H9 (cell line): ENCODE results near the gene LASP1NB.

Experiments
- DNase-seq: peaks from one replicate; pipeline ENCODE4 v3.0.0-alpha.2; 2017
- H2AFZ ChIP-seq: one replicate; pipeline ENCODE4 v1.6.1; 2013; ENCODE audit warnings: mild to moderate bottlenecking, low read length, control low read depth, moderate library complexity
- H2AK5ac ChIP-seq: 2 replicates; pipeline ENCODE4 v1.6.1; 2013; ENCODE audit warnings: low read length, control low read depth, mixed read lengths; ENCODE audit not compliant: insufficient read length
- H2BK120ac ChIP-seq: one replicate; pipeline ENCODE4 v1.6.1; 2013; ENCODE audit warnings: low read depth, mild to moderate bottlenecking, low read length, control low read depth, inconsistent platforms; ENCODE audit not compliant: poor library complexity, severe bottlenecking
- H2BK12ac ChIP-seq: 2 replicates; pipeline ENCODE4 v1.6.1; 2013; ENCODE audit warnings: low read length, control low read depth, mixed read lengths, low read depth; ENCODE audit not compliant: insufficient read length
- H2BK15ac ChIP-seq: 2 replicates; pipeline ENCODE4 v1.6.1; 2013; ENCODE audit warnings: low read depth, low read length, control low read depth
- H2BK20ac ChIP-seq: one replicate; pipeline ENCODE4 v1.6.1; 2013; ENCODE audit warnings: low read depth, mild to moderate bottlenecking, low read length, control low read depth, inconsistent platforms; ENCODE audit not compliant: poor library complexity, severe bottlenecking
- H2BK5ac ChIP-seq: 2 replicates; pipeline ENCODE4 v1.6.1; 2013; ENCODE audit warnings: low read length, control low read depth, mixed read lengths; ENCODE audit not compliant: insufficient read length
- H3K14ac ChIP-seq: 2 replicates; pipeline ENCODE4 v1.6.1; 2013; ENCODE audit warnings: low read length, control low read depth; ENCODE audit not compliant: insufficient read depth
- H3K18ac ChIP-seq: 2 replicates; pipeline ENCODE4 v1.6.1; 2013; ENCODE audit warnings: low read depth, mild to moderate bottlenecking, mixed read lengths, low read length, control low read depth; ENCODE audit not compliant: insufficient read length
- H3K23ac ChIP-seq: 2 replicates; pipeline ENCODE4 v1.6.1; 2013; ENCODE audit warnings: low read length, control low read depth, mixed read lengths, low read depth; ENCODE audit not compliant: insufficient read length
- H3K23me2 ChIP-seq: 2 replicates; pipeline ENCODE4 v1.6.1; 2013; ENCODE audit warnings: low read depth, mild to moderate bottlenecking, mixed read lengths, low read length, control low read depth; ENCODE audit not compliant: insufficient read length, poor library complexity, severe bottlenecking
- H3K27ac ChIP-seq: 2 replicates; pipeline ENCODE4 v1.5.1; 2013; ENCODE audit warnings: low read length, control low read depth, mixed read lengths, low read depth; ENCODE audit not compliant: insufficient read length
- H3K27me3 ChIP-seq: 2 replicates; pipeline ENCODE4 v1.6.1; 2013; ENCODE audit warnings: low read length, control low read depth, inconsistent platforms; ENCODE audit not compliant: insufficient read depth
- H3K4ac ChIP-seq: 2 replicates; pipeline ENCODE4 v1.6.1; 2013; ENCODE audit warnings: low read depth, mild to moderate bottlenecking, control low read depth, inconsistent platforms, low read length, moderate library complexity
- H3K4me1 ChIP-seq: 2 replicates; pipeline ENCODE4 v1.6.1; 2013; ENCODE audit warnings: low read length, control low read depth, inconsistent platforms; ENCODE audit not compliant: insufficient read depth
- H3K4me2 ChIP-seq: 2 replicates; pipeline ENCODE4 v1.6.1; 2013; ENCODE audit warnings: low read length, control low read depth, mixed read lengths; ENCODE audit not compliant: insufficient read length, insufficient read depth
- H3K56ac ChIP-seq: 2 replicates; pipeline ENCODE4 v1.6.1; 2013; ENCODE audit warnings: low read depth, mild to moderate bottlenecking, mixed read lengths, low read length, control low read depth; ENCODE audit not compliant: insufficient read length
- H3K79me1 ChIP-seq: 2 replicates; pipeline ENCODE4 v1.6.1; 2013; ENCODE audit warnings: low read depth, mild to moderate bottlenecking, moderate library complexity, low read length, control low read depth, inconsistent platforms; ENCODE audit not compliant: insufficient read depth, poor library complexity, severe bottlenecking
- H3K79me2 ChIP-seq: 2 replicates; pipeline ENCODE4 v1.6.1; 2013; ENCODE audit warnings: low read length, control low read depth, inconsistent platforms; ENCODE audit not compliant: insufficient read depth
- H3K9ac ChIP-seq: 2 replicates; pipeline ENCODE4 v1.6.1; 2013; ENCODE audit warnings: low read length, control low read depth, mixed read lengths; ENCODE audit not compliant: insufficient read length; ENCODE audit errors: extremely low read depth
- H3K9me3 ChIP-seq: one replicate; pipeline ENCODE4 v1.6.1; 2013; ENCODE audit warnings: low read depth, low read length, inconsistent platforms; ENCODE audit not compliant: control insufficient read depth
- H3T11ph ChIP-seq: one replicate; pipeline ENCODE4 v1.6.1; 2013; ENCODE audit warnings: mild to moderate bottlenecking, low read length, control low read depth, inconsistent platforms
- H4K20me1 ChIP-seq: one replicate; pipeline ENCODE4 v1.6.1; 2013; ENCODE audit not compliant: control insufficient read depth, insufficient read length, insufficient read depth
- H4K5ac ChIP-seq: 2 replicates; pipeline ENCODE4 v1.6.1; 2013; ENCODE audit warnings: low read depth, mild to moderate bottlenecking, mixed read lengths, low read length, control low read depth; ENCODE audit not compliant: insufficient read length
- H4K8ac ChIP-seq: replicated peaks from 2 replicates; pipeline ENCODE4 v1.6.1; 2013; ENCODE audit warnings: low read length, control low read depth, mixed read lengths, low read depth; ENCODE audit not compliant: insufficient read length
- H4K91ac ChIP-seq: 2 replicates; pipeline ENCODE4 v1.6.1; 2013; ENCODE audit warnings: low read depth, mild to moderate bottlenecking, moderate library complexity, mixed read lengths, low read length, control low read depth; ENCODE audit not compliant: insufficient read length
- H3K27ac Mint-ChIP-seq, 3 experiments: 2 replicates in 2 of 3; 3 replicates in 1 of 3; pipeline ENCODE4 v1.8.0; 2020 to 2021; ENCODE audit warnings: mixed read lengths in 3 of 3, mild to moderate bottlenecking in 1 of 3, moderate library complexity in 1 of 3
- H3K27me3 Mint-ChIP-seq: 2 replicates; pipeline ENCODE4 v1.8.0; 2021; ENCODE audit warnings: low read depth, mild to moderate bottlenecking, moderate library complexity, mixed read lengths
- H3K36me3 Mint-ChIP-seq, 3 experiments: 2 replicates in 2 of 3; 3 replicates in 1 of 3; pipeline ENCODE4 v1.8.0; 2020 to 2021; ENCODE audit warnings: low read depth in 3 of 3, mixed read lengths in 3 of 3; ENCODE audit not compliant: insufficient read depth in 1 of 3
- H3K4me1 Mint-ChIP-seq, 2 experiments: 2 replicates each; pipeline ENCODE4 v1.8.0; 2020; ENCODE audit warnings: mixed read lengths in 2 of 2
- H3K4me3 Mint-ChIP-seq, 2 experiments: 2 replicates in 1 of 2; 3 replicates in 1 of 2; pipeline ENCODE4 v1.8.0; 2020 to 2021; ENCODE audit warnings: mild to moderate bottlenecking in 2 of 2, mixed read lengths in 2 of 2, moderate library complexity in 1 of 2
- H3K9me3 Mint-ChIP-seq, 2 experiments: 2 replicates in 1 of 2; 3 replicates in 1 of 2; pipeline ENCODE4 v1.8.0; 2020; ENCODE audit warnings: mild to moderate bottlenecking in 2 of 2, mixed read lengths in 2 of 2, moderate library complexity in 1 of 2
- WGBS: extraction: QIAGEN DNeasy Blood & Tissue Kit; methylation state at CpG from one replicate; pipeline ENCODE4 v1.1.7; 2013; ENCODE audit warnings: missing lambda C conversion rate, low lambda C conversion rate, mixed read lengths; ENCODE audit not compliant: insufficient read length; ENCODE audit errors: extremely low coverage; 5-methylcytosine and 5-hydroxymethylcytosine counted together
- TF ChIP-seq, protein P1 (sequence below): fragments of 200-600 bp; sonication (generic); conservative IDR thresholded peaks from 3 replicates; pipeline ENCODE4 v1.8.0; 2021; ENCODE audit warnings: antibody characterized with exemption, mild to moderate bottlenecking

Gene LASP1NB

DNA sequence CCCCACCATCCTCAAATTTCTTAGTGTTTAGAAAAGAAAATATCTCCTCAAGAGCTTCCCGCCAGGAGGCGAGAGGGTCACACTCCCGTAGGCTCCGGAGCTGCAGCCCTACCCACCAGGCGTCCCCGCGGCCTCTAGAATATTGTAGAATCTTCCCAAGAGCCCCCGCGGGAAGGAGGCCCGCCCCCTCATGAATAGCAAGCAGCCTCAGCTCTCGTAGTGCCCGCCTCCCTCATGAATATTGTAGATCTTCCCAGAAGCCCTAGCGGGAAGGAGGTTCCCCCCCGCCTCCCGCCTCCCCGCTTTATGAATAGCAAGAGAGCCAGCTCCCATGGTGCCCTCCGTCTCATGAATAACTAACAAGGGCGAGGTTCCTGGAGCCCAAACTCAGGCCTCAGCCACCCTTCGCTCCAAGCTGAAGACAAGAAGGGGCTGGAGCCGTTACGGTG, 41.9 kb downstream of the LASP1NB start, which contains the start of gene FBXO47:
Gene FBXO47, minus strand, starts transcription at position 114 of the 449 bp plus-strand sequence. CDS start 4,378 bp downstream, outside the sequence.
- Histone ChIP-seq H4K8ac (no peak within 1 kb of the TSS), H4K5ac (no peak within 1 kb of the TSS), H3K23me2 (no peaks in the 10 kb centered on the region), H2BK120ac (no peak within 1 kb of the TSS), H2BK5ac (no peak within 1 kb of the TSS), H3K9me3 (no peaks in the 10 kb centered on the region), H3K23ac (no peak within 1 kb of the TSS), H3K27ac (no peak within 1 kb of the TSS), H4K91ac (no peak within 1 kb of the TSS), H3K4me2 (peak within 1 kb of the TSS; percentile 35), H4K20me1 (no peaks in the 10 kb centered on the region), H3K4ac (no peak within 1 kb of the TSS), H2AK5ac (no peak within 1 kb of the TSS), H3K14ac (peak within 1 kb of the TSS; percentile 91; the same call in 1 of the 2 replicates), H3K79me1 (no peaks in the 10 kb centered on the region), H2BK15ac (no peak within 1 kb of the TSS), H3K9ac (peak within 1 kb of the TSS; percentile 39), H2AFZ (peak within 1 kb of the TSS; percentile 61), H3K27me3 (no peaks in the 10 kb centered on the region), H3T11ph (no peak within 1 kb of the TSS), H2BK12ac (no peak within 1 kb of the TSS), H3K18ac (peak within 1 kb of the TSS; percentile 94), H3K79me2 (no peaks in the 10 kb centered on the region), H3K4me1 (no peaks in the 10 kb centered on the region), H2BK20ac (no peak within 1 kb of the TSS), H3K56ac (no peak within 1 kb of the TSS)
- no peaks in the 10 kb centered on the region for H3K27me3 Mint-ChIP-seq
- peak within 1 kb of the TSS; percentile 45 to 60; a peak in 4 of 5 replicates for H3K4me3 Mint-ChIP-seq
- H3K27ac Mint-ChIP-seq, result peak within 1 kb of the TSS; percentile 59 to 90 (median 66); a peak in 4 of 7 replicates
- TF ChIP-seq, protein P1, sequence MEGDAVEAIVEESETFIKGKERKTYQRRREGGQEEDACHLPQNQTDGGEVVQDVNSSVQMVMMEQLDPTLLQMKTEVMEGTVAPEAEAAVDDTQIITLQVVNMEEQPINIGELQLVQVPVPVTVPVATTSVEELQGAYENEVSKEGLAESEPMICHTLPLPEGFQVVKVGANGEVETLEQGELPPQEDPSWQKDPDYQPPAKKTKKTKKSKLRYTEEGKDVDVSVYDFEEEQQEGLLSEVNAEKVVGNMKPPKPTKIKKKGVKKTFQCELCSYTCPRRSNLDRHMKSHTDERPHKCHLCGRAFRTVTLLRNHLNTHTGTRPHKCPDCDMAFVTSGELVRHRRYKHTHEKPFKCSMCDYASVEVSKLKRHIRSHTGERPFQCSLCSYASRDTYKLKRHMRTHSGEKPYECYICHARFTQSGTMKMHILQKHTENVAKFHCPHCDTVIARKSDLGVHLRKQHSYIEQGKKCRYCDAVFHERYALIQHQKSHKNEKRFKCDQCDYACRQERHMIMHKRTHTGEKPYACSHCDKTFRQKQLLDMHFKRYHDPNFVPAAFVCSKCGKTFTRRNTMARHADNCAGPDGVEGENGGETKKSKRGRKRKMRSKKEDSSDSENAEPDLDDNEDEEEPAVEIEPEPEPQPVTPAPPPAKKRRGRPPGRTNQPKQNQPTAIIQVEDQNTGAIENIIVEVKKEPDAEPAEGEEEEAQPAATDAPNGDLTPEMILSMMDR, result peak; percentile 44; the same call in 2 of the 3 replicates
- H3K4me1 Mint-ChIP-seq, result peaks cover 9 to 23% of the 10 kb centered on the region in 2 experiments
- DNase-seq, result peak; percentile 100
- H3K36me3 Mint-ChIP-seq, result 0 out of 7 replicates have a peak, but pooled peaks cover 0 to 6% (median 0%) of the 10 kb centered on the region in 3 experiments
- H3K9me3 Mint-ChIP-seq, result peaks cover 0 to 5% of the 10 kb centered on the region in 2 experiments; a peak in 1 of 5 replicates
- no CpG with 5 or more reads among the region's 21 CpGs for WGBS
